HG03469 (cell line): ENCODE data around the gene MGAT2.
"Not testable (repeated sequence)": the region's sequence is repeated elsewhere in the genome, so short reads cannot be mapped to it uniquely, and the experiment has no call there.

Source experiments
- ATAC-seq: cut with Tn5 transposase; IDR thresholded peaks from one replicate; pipeline ENCODE4 v1.9.1; 2021; ENCODE audit warnings: mild to moderate bottlenecking, moderate library complexity, moderate number of reproducible peaks; ENCODE audit not compliant: unreplicated experiment

Gene MGAT2

DNA sequence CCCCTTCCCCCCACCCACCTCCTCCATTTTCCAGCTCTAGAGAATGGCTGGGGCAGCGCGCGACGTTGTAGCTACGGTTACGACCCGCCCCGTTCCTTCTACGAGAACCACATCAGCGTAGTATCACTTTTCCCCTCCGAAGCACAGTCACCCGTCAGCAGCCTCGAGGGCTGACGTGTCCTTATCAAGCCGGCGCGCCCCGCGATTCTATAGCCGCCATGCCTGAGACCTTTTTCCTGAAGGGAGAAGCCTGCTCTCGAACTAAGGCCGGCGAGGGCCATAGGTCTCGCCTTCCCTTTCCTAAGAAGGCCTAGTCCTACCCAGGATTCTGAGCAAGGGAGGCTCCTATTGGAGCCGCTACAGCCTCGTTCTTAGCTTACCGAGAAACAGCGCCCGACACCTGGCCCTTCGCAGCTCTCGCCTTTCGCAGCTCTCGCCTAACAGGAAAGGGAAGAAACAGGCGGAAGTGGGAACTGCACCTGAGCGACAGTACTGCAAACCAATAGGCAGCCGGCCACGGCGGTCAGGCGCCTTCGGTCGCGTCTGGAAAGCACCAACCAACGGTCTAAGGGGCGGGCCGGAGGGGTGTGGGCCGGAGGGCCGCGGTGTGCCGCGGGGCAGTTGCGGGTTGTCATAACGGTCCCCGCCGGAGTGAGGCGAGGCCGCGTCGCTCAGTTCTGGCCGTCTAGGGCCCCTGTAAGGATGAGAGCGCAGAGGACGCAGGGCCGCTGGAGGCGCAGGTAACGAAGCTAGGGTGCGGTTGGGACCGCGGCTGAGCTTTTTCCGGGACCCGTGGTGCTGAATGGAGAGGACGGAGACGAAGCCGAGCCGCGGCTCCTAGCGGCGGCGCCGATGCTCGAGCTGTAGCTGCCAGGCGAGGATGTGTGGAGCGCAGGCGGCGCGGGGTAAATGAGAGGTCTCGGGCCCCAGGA, at the start of gene MGAT2, which contains the start of gene RPL36AL:
TSS of gene MGAT2 (plus strand) at position 618 of the 932 bp plus-strand sequence. CDS start 470 bp downstream, outside the sequence.
TSS of gene RPL36AL (minus strand) at position 445 of the 932 bp plus-strand sequence. CDS start 1,522 bp downstream, outside the sequence.
- peak; percentile 86 for ATAC-seq

DNA sequence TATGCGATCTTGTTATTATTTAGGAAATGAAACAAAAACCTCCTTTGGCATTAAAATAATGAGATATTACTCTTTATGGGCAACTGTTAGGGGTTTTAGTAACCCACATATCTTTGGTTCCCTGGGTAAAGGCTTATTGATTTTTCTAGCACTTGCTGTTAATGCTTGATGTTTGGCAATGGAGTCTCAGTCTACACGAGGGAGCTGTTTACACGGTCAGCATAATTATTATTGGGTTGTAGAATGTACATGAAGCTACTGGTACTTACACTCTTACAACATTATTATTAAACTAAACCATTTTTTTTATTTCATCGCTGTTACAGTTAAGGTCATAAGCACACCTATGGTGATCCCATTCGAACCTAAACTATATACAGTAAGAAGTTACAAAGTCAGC, 46.6 kb upstream of the MGAT2 start:
- no peak for ATAC-seq

DNA sequence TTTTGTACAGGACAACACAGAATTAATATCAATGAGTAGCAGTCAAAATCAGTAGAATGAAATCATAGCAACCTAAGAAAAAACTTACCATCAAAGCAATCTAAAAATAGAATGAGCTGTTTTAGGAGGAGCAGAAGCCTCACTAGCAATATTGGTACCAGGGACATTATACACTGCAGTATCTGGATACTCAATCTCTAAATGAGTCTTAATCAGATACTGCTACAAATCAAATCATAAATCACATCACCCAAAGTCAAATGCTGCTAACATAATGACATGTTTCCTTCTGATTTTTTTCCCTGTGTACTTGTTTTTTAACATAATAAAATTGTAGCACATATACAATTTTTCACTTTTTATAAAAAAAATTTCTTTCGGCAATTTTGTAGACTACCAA, 42.5 kb upstream of the MGAT2 start:
- ATAC-seq: no peak

DNA sequence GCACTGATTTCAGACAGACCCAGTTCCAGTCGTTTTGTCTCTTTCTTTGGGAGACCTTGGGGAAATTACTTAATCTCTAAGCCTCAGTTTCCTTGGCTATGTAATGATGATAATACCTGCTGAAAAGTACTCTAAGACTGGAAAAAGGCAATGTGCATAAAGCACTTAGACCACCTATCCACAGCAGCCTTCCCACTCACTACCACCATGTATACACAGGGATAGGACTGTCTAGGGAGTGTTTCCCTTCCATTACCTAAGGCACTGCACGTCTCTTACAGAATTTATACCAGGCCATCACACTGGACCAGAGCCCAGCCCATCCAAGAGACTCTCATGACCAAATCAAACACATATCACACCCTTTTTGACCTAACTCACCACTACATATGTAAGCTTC, 40.8 kb upstream of the MGAT2 start:
- no peak for ATAC-seq

DNA sequence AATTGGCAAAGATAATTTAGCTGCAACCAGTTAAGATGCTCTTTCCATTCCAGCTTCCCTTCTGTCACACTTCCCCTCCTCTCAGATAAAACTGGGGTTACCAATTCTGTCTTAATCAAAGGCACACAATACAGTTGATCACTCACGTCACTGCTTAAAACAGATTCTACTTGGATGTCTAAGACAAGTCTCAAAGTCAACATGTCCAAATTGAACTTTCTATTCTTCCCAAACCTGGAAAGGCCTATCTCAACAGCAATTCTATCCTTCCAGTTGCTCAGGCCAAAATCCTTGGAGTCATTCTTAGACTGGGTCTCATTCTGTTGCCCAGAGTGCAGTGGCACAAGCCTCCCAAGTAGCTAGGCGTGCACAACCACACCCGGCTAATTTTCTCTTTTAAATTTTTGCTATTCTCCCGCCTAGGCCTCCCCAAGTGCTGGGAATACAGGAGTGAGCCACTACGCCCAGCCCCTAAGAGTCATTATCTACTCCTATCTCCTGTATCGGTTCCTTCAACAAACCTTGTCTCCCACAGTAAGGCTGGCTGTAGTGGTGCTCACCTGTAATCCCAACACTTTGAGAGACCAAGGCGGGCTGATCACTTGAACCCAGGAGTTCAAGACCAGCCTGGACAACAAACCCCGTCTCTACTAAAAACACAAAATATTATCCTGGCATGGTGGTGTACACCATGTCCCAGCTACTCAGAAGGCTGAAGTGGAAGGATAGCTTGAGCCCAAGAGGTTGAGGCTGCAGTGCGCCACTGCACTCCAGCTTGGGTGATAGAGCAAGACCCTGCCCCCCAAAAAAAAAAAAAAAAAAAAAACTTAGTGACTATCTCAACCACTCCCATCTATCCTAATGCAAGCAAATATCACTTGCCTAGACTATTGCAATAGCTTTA, 39.1 kb upstream of the MGAT2 start:
- ATAC-seq: no peak

DNA sequence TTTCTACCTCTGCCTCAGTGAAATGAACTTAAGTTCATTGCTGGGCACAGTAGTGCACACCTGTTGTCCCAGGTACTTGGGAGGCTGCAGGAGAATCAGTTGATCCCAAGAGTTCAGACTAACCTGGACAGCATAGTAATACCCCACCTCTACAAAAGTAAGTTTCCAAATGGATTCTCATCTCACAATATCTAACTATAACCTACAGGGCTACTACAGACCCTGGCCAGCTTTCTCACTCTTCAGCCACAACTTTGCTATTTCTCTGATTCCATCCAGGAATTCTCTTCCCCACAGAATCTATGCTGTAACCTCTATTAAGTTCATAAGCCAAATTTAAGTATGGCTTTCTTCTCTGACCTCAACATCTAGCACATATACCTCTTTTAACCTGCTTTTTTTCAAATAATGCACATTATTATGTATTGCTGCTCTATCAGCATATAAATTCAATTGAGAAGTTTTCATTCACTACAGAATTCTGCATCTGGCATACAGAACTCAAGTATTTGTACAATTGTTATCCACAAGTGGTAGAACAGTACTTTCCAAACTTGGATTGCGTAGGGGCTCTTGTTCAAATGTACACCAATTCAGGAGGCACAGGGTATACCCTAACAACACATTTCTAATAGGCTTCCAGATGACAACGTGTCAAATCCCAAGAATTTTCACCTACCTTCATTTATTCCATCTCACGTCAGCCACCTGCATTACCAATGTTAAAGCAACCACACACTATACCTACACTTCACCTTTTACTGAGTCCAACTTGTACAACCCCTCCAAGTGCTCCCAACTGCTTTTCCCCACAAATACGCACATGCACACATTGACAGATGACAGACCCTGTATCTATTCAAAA, 38.3 kb upstream of the MGAT2 start:
- no peak for ATAC-seq

DNA sequence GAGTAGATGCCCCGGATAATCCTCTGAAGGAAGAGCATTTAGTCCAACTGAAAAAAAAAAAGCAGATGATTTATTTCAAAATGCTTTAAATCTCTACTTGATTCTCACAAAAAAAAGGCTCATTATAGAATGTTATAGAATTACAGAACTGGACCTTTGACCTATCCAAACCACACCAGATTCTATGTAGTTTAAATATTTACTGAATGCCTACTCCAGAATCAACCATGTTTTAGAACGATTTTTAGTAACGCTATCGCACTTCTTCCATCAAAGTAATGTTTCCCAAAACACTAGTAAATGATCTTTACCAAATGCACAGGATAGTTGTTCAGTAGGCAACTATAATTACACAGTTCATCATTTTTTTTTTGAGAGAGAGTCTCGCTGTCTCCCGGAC, 37.0 kb upstream of the MGAT2 start:
- no peak for ATAC-seq

DNA sequence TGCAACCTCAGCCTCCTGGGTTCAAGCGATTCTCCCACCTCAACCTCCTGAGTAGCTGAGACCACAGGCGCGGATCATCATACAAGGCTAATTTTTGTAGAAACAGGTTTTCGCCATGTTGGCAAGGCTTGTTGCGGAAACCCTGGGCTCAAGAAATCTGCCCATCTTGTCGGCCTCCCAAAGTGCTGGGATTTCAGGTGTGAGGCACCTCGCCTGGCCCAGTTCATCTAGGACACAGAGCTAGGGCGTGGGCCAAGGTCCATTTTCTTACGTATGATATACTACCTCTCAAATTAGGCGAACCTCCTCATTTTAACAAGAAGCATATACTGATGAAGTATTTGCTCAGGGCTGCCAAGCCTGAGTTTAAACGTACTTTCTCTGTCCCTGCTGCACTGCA, 36.5 kb upstream of the MGAT2 start:
- no peak for ATAC-seq

DNA sequence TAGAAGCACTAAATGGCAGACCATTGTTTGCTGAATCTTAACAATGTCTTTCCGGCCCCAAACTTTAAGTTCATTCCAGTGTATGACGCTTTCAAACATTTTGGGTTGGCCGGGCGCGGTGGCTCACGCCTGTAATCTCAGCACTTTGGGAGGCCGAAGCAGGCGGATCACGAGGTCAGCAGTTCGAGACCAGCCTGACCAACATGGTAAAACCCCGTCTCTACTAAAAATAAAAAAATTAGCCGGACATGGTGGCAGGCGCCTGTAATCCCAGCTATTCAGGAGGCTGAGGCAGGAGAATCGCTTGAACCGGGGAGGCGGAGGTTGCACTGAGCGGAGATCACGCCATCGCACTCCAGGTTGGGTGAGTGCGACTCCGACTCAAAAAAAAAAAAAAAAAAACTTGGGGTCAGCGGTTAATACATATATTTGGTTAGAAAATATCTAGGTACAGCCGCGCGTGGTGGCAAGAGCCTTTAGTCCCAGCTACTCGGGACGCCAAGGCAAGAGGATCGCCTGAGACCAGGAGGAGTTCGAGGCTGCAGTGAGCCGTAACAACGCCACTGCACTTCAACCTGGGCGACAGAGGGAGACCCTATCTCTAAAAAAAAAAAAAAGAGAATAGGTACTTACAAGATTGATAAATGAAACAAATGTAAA, 35.5 kb upstream of the MGAT2 start:
- ATAC-seq: not testable (repeated sequence)

DNA sequence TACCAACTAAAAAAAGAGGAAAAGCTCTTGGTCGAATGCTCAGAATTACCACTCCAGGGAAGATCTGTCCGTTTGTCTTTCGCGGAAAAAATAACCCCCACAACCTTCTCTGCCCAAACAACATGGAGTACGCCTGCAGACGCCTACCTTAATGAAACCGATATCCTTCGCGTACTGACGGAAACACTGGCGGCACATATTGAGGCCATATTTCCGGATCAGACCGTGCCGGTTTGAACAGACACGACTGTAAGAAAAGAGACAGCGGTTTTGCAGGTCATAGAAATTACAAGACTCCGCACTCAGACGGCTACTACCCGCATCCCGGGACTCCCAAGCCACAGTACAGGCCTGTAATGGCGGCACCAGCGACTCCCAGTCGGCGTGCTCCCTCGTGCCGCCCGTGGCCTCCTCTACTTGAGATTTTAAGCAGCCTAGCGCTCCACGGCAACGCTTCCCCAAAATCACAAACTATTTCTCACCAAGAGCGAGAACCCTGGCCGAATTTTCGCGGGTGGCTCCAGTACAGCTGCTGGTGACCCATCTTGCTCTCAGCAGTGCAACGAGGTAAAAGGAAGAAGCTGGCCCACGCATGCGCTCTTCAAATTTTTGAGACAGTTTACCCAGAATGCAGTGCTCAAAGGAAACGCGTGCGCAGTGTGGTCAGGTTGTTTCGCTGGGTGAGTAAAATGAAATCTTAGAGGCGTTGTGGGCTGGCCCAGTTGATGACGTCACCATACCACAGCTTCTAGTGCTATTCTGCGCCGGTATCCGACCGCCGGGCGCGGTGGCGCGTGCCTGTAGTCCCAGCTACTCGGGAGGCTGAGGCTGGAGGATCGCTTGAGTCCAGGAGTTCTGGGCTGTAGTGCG, 34.6 kb upstream of the MGAT2 start, which contains the start of gene RPS29:
TSS of gene RPS29 (minus strand) at position 578 of the 870 bp plus-strand sequence. CDS start at position 544, 34 bp downstream.
- peak; percentile 87 for ATAC-seq

DNA sequence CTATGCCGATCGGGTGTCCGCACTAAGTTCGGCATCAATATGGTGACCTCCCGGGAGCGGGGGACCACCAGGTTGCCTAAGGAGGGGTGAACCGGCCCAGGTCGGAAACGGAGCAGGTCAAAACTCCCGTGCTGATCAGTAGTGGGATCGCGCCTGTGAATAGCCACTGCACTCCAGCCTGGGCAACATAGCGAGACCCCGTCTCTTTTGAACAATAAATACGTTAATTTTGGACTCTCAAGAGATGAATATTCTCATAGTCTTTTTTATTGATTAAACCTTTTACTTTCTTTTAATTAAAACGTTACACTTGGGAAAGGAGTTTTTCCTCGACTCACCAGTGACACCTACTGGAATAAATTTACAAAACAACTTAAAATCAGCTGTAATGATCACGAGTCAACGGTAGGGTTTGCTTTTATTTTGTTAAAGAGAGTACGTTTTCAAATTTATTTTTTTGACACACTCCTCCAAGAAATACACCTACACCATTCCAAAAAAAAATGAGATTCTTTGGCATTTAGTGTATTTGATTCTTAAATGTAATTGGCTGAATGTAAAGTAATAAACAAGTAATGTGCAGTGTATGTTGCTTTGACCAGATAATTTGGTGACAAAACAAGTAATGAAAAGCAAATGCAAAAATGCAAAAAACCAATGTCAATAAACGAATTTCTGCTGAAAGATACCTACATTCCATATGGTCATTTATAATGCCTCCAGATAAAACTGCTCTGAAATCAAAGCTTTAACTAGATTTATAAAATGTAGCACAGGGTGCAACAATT, 33.7 kb upstream of the MGAT2 start:
- ATAC-seq: peak; percentile 28

DNA sequence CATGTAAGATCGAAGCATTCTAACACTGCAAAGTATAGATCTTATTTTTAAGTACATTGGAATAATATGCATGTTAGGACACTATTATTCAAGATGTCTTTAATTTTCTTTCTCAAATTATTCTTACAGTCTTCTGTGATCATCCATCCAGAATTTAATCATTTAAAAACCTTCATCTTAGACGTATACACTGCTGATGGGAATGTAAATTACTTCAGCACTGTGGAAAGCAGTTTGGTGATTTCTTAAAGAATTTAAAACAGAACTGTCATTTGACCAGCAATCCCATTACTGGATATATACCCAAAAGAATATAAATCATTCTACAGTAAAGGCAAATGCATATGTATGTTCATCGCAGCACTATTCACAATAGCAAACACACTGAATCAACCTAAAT, 31.2 kb upstream of the MGAT2 start:
- ATAC-seq: no peak

DNA sequence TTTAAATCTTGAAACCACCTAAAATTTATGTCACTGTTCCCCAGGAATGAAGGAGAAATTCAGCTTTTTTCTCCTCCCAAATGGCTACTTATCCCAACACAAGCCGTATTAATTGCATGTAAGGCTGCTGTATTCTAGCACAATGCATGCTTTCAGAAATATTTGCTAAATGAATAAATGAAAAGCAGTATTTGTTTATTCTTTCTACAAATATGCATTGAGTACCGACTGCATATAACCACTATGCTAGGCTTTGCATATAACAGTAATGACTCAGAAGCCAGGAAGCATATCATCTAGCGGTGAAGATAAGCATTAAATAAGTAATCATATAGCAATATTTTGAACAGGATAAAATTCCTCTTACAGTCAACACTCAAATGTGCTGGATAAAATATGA, 27.6 kb upstream of the MGAT2 start:
- peak; percentile 33 for ATAC-seq

DNA sequence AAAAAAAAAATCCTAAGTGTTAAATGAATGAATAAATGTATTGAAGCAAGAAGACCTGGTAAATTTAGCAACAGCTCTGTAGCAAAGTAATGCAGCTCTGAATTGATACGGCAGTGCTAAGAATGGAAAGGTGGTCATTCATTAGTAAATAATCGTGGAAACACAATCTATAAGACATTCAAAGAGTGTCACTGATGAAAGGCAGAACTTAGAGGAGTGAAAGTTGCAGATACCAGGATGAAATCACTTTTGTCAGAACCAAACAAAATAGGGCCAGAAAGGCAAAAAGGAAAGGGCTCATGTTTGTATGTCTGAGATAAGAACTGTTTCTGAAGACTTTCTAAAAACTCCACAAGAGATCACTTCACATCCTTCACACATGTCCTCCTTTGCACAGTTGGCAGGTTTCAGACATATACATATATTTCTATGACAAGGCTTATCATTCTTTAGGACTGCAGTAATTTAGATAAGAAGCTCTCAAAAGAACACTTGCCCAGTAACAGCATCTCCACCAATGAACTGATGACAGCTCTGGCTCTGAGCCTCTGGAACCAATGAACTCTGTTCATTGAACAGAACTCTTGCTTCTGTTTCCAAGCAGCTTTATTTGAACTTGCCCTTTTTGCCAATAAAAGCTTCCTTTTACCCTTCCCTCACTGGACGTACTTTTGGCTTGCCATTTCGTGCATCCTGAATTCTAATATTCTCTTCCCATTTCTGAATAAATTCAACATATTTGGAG, 26.1 kb upstream of the MGAT2 start:
- ATAC-seq: peak; percentile 36

DNA sequence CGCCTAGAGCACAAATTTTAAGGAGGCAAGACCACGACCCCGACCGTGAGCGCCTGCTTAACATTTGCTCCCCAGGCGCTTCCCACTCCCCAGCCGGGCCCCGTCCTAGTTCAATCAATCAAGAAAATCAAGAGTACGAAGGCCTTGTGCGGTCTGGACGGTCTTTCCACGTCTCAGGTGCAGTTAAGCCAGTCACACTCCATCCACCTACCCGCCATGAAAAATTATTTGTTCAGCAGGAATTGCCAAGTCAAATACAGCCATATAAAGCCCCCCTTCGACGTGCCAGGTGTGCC, 22.5 kb upstream of the MGAT2 start:
- ATAC-seq: no peak

DNA sequence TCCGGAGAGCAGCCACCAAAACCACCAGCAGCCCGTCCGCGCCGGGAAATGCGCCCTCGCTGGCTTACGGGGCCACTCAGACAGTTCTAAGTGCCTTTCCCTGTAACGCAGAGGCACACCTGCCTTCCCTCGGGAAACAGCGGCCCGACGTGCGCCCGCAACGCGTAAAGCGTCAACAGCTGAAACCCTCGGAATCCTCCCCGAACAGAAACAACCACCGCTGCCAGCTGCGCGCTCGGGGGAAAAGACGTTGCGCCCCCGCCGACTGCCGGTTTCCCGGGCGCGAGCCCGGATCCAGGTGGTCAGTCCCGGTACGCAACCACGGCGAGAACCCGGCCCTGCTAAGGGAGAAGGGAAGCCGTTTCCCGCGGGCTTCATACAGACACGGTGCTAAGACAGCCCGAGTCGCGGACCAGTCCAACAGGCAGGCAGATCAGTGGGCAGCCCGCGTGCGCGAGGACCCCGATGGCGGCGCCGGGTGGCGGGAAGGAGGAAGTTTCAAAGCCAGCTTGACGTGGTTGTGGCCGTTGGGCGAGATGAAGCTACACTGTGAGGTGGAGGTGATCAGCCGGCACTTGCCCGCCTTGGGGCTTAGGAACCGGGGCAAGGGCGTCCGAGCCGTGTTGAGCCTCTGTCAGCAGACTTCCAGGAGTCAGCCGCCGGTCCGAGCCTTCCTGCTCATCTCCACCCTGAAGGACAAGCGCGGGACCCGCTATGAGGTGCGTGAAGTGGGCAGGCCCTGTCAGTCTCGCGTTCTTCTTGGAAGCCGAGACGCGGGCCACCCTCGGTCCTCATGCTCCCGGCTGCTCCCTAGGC, 21.9 kb upstream of the MGAT2 start, which contains the start of gene LRR1:
TSS of gene LRR1 (plus strand) at position 456 of the 816 bp plus-strand sequence. CDS start at position 537, 81 bp downstream.
- peak; percentile 23 for ATAC-seq

DNA sequence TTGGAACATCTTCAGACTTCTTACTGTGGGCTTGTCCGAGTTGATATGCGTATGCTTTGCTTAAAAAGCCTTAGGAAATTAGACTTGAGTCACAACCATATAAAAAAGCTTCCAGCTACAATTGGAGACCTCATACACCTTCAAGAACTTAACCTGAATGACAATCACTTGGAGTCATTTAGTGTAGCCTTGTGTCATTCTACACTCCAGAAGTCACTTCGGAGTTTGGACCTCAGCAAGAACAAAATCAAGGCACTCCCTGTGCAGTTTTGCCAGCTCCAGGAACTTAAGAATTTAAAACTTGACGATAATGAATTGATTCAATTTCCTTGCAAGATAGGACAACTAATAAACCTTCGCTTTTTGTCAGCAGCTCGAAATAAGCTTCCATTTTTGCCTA, 13.0 kb upstream of the MGAT2 start:
- no peak for ATAC-seq
